Measurements from ENCODE around the gene HERC5.
"Not testable (repeated sequence)": the region's sequence is repeated elsewhere in the genome, so short reads cannot be mapped to it uniquely, and the experiment has no call there.

Gene HERC5

DNA sequence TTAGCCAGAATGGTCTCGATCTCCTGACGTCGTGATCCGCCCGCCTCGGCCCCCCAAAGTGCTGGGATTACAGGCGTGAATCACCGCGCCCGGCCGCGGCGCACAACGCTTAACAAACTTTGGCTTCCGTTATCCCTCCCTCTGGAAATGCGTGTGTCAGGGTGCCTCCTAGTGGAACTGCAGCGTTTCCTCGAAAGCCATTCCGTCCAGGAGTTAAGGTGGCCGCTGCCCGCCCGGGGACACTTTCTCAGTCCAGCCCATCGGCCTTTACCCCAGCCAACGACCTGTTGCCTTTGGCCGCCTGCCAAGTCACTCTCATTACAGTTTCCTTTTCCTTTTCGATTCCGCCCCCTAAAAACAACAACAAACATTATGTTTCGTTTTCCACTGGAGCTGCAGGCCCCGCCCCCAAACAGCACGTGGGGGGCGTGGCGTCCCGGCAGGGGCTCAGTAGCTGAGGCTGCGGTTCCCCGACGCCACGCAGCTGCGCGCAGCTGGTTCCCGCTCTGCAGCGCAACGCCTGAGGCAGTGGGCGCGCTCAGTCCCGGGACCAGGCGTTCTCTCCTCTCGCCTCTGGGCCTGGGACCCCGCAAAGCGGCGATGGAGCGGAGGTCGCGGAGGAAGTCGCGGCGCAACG, at the start of gene HERC5:
HERC5 (plus strand) TSS at position 450 of the 637 bp plus-strand sequence; CDS start at position 601, 151 bp downstream.
- DNase-seq, result peak; percentile 94 to 95

DNA sequence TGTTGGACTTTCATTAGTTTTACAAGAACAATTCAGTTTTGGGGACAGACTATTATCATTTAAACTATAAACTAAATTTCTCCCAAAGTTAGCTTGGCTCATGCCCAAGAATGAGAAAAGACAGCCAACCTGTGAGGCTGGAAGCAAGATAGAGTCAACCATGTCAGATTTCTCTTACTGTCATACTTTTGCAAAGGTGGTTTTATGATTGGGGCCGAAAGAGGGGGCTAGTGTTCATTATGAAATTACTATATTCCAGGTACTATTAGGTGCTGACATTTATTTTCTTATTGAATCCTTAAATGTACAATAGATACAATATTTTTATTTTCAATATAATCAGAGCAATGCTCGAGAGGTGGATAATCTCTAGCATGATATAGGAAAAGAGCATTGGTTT, 47.7 kb upstream of the HERC5 start:
- no peak for DNase-seq

DNA sequence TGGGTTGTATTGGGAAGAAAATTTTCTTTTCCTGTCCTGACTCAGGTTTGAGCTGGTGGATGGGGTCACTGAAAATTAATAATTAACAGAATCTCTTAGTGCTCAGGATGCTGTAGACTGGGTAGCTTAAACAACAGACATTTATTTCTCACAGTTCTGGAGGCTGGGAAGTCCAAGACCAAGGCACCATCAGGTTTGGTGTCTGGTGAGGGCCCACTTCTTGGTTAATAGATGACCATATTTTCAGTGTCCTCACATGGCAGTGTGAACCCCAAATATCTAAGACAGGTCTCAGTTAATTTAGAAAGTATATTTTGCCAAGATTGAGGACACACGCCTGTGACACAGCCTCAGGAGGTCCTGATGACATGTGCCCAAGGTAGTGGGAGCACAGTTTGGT, 47.1 kb upstream of the HERC5 start:
- DNase-seq, result no peak

DNA sequence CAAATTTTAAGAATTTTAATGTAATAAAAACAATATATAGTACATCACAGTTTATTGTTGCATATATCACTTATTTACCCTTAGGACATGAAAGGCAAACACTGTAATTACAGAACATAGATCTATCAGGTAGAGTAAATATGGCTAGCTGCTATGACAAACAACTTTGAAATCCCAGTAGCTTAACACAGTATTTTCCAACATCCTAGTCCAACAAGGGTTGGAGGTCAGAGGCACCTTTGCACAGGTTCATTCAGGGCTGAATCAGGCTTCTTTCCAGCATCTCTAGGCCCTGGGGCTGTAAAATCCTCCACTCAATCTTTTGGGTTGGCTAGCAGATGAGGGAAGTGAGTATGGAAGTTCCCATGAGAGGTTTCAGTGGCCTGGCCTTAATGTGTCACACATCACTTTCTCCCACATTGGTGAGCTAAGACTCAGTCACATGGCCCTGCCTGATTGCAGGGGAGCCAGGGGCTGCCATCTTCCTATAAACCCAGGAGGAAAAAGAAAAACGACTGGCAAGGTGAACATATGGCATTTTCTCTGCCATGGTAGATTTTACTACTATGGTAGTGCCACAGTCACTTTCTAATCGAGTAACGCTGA, 45.3 kb upstream of the HERC5 start:
- DNase-seq, result no peak

DNA sequence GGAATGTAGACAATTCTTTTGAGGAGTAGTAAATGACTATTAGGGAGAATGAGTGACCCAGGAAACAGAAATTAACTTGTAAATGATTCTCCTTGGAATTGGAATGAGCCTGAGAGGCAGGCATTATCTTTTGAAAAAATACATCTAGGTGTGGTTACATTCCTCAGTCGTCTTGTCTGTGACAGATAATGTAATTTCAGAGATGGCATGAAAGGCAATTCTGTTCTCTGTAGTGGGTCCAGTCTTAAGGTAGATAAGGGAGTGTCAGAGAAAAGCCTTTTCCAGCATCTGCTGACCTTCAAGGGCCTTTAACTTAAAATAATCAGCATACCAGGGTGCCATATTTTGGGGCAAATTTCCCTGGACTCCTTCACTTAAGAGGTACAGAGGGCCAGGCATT, 43.1 kb upstream of the HERC5 start:
- no peak for DNase-seq

DNA sequence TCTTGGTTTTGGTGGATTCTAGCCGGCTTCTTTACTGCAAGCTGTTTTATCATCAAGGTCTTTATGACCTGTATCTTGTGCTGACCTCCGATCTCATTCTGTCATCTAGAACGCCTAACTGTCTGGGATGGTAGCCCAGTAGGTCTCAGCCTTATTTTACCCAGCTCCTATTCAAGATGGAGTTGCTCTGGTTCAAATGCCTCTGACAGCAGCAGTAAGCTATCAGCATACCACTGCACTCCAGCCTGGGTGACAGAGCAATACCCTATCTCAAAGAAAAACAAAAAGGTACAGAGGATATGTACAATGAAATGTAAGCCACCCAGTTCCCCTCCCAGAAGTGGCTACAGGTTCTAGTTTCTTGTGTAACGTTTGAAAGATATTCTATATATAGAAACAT, 42.2 kb upstream of the HERC5 start:
- no peak for DNase-seq

DNA sequence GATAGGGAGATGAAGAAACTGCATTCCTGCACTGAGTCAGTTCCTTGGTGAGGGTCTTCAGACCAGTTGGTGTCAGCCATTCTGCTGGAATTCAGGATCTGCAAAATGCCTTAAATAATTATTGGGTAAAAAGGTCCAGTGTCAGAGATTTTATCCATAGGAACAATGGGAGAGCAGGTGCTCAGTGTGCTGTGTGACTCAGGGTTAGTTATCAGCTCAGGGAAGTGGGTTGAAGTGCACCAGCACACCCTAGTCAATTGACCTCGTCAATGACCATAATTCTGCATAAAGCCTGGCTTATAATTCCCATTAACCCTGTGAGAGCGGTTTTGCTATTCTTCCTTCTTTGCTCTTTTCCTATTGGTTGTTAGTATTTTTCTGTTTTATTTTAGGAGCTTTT, 40.9 kb upstream of the HERC5 start:
- no peak for DNase-seq

DNA sequence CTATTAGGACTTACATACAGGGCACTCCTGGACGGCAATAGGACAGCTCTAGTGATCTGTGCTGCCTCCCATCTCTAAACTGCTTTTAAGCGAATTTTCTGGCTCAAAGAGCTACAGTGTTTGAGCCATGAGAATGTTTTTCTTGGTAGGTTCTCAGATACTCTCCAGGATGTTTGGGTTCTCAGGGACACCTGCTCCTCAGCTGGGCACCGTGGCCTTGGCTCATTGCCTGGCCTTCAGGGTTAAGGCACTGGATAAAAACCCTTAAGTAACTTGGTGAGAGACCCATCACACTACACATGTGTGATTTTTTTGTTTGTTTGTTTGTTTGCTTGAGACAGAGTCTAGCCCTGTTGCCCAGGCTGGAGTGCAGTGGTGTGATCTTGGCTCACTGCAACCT, 38.5 kb upstream of the HERC5 start:
- no peak for DNase-seq

DNA sequence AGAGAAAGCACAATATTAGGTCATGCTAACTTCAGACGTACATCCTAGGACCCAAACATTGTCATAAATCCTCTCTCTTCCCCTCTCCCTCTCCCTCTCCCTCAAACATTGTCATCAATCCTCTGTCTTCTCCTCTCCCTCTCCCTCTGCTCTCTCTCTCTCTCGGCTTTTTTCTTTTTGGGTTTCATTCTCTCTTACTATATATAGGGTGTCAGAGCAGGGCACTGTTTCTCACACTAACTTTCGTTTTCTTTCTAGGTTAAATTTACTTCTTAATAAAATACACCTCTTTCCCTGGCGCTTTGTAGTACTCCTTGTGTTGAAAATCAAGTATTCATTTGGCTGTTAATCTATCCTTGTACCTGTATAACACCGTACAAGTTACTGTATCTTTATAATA, 37.0 kb upstream of the HERC5 start:
- DNase-seq, result no peak

DNA sequence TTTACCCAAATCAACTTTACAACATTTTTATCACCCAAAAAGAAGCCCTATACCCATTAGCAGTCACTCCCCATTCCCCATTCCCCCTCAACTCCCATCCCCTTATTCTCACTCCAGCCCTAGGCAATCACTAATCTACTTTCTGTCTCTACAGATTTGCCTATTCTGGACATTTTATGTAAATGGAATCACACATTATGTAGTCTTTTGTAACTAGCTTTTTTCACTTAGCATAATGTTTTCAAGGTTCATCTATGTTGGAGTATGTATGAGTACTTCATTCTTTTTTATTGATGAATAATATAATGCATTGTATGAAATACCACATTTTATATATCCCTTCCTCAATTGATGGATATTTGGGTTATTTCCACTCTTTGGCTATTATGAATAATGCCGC, 36.1 kb upstream of the HERC5 start:
- no peak for DNase-seq

DNA sequence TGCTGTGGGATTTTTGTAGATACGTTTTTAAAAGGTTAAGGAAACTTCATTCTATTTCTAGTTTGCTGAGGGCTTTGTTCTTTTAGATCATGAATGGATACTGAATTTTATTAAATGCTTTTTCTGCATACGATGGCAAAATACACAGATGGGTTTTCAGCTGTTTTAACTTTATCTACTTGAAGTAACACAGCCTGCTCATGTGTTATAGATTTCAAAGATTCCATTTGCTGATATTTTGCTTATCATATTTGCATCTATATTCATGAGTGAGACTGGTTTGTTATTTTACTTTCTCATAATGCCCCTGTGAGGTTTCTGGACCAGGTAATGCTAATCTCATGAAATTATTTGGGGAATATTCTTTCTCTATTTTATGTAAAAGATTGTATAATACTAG, 34.5 kb upstream of the HERC5 start:
- no peak for DNase-seq

DNA sequence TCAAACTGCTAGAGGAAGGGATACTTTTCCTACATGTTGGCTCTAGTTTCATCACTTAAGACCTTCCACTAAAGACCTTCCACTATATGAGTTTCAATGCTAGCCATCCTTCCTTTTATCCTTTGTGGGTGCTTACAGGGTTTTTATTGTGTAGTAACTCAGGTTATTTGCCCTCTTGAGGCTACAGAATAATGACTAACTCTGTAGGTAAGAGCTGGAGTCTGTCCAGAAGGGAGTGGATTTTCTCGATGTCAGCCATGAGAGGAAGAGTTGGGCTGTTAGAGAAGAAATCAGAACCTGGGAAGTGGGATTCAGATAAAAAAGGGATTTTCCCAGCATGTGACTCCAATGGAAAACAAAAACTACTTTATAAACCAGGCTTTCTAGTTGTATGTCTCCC, 27.5 kb upstream of the HERC5 start:
- DNase-seq, result no peak

DNA sequence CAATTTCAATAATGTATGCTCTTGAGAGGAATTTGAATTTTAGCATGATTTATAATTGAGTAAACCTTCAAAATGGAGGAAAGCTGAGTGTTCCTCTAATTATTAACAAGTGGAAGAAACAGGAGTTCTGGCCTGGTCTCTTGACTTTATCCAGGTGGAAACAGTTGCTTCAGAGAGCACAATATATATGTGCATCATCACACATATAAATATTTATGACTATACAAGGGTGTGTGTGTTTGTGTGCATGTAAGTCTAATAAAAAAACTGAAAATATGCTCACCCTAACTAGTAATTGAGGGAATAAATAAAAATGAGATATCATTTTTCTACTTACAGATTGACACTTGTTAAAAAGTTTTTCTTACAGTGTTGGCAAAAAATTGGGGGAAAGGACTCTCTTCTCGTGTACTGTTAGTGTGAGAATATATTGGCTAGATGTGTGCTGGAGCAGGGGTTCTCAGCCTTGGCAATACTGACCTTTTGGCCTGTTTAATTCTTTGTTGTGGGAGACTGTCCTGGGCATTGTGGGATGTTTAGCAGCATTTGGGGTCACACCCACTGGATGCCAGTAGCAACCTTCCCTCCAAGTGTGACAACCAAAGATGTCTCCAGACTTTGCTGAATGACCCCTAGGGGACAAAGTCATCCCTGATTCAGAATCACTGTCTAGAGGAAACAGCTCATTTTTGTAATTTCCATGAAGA, 20.8 kb upstream of the HERC5 start:
- no peak for DNase-seq

DNA sequence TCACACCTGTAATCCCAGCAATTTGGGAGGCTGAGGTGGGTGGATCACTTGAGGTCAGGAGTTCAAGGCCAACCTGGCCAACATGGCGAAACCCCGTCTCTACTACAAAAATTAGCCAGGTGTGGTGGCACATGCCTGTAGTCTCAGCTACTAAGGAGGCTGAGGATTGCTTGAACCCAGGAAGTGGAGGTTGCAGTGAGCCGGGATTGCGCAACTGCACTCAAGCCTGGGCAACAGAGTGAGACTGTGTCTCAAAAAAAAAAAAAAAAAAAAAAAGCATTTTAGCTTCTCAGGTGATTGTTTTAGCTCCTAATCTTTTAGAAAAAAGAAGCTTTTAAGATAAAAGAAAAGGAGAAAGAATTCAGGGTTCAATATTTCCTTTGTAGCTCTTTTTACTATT, 19.0 kb upstream of the HERC5 start:
- not testable (repeated sequence) for DNase-seq

DNA sequence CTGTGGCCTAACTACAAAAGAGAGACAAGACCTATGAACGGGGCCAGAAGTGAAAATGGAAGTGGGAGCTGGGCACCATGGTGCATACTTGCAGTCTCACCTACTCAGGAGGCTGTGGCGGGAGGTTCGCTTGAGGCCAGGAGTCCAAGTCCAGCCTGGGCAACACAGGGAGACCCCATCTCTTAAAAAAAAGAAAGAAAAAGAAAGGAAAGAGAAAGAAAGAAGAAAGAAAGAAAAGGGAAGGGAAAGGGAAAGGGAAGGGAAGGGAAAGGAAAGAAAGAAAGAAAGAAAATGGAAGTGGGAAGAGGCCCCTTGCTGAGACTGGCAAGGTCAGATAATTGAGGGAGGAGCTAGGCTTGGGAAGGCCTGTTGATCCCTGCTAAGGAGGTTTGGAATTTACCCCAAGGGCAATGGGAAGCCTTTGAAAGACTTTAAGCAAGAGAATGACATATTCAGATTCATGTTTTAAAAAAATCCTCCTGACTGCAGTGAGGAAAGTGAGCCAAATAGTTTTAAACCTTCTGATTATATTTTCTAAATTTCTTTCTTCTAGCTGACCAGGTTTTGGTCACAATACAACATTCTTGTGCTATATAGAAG, 17.7 kb upstream of the HERC5 start:
- no peak for DNase-seq

DNA sequence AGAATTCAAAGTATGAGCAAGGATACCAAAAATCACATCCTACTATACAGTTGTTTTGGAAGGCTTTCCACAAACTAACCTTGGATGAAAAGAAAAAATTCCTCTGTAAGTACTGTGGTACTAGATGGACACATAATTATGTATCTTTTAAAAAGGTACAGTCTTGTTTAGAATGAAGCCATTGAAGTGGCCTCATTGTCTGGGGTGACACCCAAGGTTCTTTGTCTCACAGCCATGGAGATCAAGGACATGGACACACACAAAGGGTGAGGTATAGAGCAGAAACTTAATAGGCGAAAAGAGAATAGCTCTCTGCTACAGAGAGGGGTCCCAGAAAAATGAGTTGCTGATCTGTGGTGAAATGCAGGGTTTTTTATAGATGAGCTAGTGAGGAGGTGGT, 16.8 kb upstream of the HERC5 start:
- DNase-seq, result no peak

DNA sequence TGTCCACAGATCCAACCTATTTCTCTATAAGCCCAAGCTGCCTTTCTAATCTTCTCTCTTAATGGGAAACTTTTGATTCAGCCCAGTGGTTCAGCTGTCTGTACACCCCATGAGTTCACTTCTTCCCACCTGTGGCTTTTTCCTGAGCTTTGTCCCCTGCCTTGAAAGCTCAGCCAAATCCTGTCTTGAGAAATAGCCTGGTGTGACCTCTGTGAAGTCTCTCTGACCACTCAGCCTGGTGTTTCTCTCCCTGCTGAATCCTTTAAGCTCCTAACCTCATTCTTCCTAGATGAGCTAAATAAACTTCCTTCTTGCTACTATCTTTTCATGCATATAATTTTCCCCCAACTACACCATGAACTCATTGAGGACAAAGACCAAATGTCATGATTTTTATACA, 15.2 kb upstream of the HERC5 start:
- DNase-seq, result no peak

DNA sequence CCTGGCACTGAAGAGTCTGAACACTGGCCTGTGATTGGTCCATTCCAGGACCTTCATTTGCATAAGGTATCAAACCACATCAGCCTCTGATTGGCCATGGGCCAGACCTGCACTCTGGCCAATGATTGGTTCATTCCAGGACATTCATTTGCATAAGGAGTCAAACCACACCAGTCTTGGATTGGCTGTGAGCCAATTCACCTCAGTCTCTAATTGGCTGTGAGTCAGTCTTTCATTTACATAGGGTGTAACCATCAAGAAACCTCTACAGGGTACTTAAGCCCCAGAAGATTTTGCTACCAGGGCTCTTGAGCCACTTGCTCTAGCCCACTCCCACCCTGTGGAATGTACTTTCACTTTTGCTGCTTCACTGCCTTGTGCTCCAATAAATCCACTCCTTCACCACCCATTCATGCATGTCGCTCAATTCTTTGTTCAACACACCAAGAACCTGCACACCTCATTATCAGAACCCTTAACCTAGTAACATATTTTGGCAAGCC, 14.2 kb upstream of the HERC5 start:
- DNase-seq, result no peak

DNA sequence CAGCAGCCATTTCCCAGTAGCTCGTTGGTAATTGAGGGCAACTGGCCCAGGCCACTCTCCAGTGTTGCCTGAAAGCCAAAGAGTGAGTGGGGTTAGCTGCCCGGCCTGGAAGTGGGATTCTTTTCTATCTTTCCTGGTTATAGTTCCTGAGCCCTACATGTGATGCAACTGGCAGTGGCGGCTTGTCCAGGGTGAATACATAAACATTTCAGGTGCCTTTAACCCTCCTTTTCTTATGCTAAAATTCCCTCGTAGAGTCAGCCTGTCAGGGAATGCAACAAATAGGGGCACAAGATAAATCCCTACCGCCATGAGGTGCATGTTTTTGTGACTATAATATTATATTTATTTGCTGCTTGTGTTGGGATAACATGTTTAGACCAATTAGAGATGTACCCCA, 13.4 kb upstream of the HERC5 start:
- DNase-seq, result no peak

DNA sequence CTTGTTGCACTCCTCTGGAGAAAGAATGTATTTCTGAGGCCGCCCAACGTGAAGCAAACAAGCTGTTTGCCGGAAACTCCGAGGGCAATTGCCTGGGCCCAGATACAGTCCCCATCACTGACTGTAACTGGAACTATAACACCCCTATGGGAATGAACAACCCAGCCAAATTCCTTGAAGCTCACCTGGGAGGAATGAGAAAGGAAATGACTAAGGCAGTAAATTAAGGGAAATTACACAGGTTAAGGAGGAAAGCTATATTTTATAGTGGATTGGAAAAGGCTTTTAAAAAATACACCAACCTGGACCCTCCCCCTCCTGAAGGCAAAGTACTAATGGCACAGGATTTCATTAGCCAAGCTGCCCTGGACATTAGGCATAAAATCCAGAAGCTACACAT, 11.7 kb upstream of the HERC5 start:
- no peak for DNase-seq

DNA sequence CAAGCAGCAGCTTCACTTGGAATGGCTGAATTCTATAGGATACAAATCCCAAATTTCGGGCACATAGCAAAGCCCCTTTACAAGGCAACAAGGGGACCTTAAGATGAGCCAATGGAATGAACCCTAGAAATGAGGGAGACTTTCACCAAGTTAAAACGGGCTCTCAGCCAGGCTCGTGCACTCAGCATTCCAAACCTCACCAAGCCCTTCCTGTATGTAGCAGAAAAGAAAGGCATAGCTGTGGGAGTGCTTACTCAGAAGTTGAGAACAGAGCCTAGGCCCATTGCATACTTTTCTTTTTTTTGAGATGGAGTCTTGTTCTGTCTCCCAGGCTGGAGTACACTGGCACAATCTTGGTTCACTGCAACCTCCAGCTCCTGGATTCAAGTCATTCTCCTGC, 10.8 kb upstream of the HERC5 start:
- DNase-seq, result no peak

DNA sequence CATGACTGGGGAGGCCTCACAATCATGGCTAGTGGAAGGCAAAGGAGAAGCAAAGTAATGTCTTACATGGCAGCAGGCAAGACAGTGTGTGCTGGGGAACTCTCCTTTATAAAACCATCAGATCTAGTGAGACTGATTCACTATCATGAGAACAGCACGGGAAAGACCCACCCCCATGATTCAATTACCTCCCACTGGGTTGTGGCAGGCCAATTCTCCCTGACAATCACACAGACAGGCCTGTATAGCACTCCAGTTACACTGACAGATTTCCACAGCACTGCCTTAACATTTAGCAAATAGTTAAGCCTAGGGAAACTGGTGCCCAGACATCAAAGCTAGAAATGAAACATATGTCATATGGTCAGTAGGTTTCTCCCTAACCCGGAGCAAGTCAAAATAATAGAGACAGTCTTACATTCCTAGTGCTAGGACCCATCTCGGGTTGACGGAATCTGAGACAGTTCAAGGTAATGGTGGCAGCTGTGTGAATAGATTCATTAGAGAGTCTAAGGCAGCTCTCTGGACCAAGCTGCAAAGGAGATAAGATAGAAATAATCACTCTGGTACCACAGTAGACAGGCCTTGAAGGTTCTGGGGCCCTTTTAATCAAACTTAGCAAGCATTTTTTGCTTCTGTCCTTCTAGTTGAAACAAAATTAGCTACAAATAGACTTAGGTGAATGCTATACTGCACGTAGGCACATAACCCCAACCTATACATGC, 9.4 kb upstream of the HERC5 start:
- DNase-seq, result no peak

DNA sequence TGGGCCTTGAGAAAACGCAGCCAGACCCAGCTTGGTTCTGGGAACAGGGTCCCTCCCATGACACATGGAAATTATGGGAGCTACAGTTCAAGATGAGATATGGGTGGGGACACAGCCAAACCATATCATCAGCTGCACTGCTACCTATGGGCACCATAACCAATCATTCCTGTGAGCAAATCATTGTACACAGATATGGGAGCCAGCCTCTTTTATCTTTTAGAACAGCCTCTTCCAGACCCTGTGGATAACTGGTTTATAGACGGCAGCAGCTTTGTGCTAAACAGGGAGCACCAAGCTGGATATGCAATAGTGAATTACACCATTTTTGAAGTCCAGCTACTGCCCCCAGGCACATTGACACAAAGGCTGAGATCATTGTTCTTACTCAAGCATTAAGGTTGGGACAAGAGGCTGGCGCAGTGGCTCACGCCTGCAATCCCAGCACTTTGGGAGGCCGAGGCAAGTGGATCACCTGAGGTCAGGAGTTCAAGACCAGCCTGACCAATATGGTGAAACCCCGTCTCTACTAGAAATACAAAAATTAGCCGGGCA, 8.6 kb upstream of the HERC5 start:
- DNase-seq, result not testable (repeated sequence)
